Esophagus muscularis mucosa (tissue), 4 donors: ENCODE results near the gene RAB3A. TPM values are rescaled to one million over a fixed set of nuclear protein-coding genes. Genes with fewer than 3 reads are reported as not detected.

ENCODE experiments used
- DNase-seq: peaks from one replicate; pipeline ENCODE4 v3.0.0-alpha.2; 2017; ENCODE audit errors: extremely low spot score
- H3K27ac ChIP-seq, 4 donors: fragments of 200-600 bp; sonication (generic); replicated peaks in 1 of 4; 1 replicate in 3 of 4; 2 replicates in 1 of 4; pipeline ENCODE4 v1.5.1; 2016 to 2019; ENCODE audit warnings: mild to moderate bottlenecking in 1 of 4
- H3K27me3 ChIP-seq, 4 donors: fragments of 200-600 bp; sonication (generic); one replicate each; pipeline versions ENCODE4 v1.5.1 to v1.6.0; 2016 to 2019
- H3K36me3 ChIP-seq, 4 donors: fragments of 200-600 bp; sonication (generic); one replicate each; pipeline ENCODE4 v1.5.1; 2016 to 2019
- H3K4me1 ChIP-seq, 4 donors: fragments of 200-600 bp; sonication (generic); one replicate each; pipeline ENCODE4 v1.5.1; 2016 to 2019
- H3K4me3 ChIP-seq, 4 donors: fragments of 200-600 bp; sonication (generic); 1 replicate in 2 of 4; 2 replicates in 2 of 4; pipeline ENCODE4 v1.5.1; 2016 to 2019; ENCODE audit warnings: mild to moderate bottlenecking in 4 of 4, moderate library complexity in 1 of 4
- H3K9me3 ChIP-seq, 4 donors: fragments of 200-600 bp; sonication (generic); 1 replicate in 3 of 4; 2 replicates in 1 of 4; pipeline ENCODE4 v1.5.1; 2016 to 2019
- CTCF ChIP-seq, 3 experiments: fragments of 200-600 bp in 2 of 3; fragments of 450-650 bp in 1 of 3; sonication (generic) in 2 of 3; IDR thresholded peaks; one replicate each; pipeline ENCODE4 v1.5.1; 2017 to 2019; ENCODE audit warnings: antibody characterized with exemption in 3 of 3, mild to moderate bottlenecking in 2 of 3, moderate library complexity in 1 of 3
- EP300 ChIP-seq: sonication (generic); formaldehyde crosslinking; IDR thresholded peaks from one replicate; pipeline ENCODE4 v1.6.1; 2017; ENCODE audit warnings: antibody characterized with exemption
- POLR2A ChIP-seq: fragments of 450-650 bp; IDR thresholded peaks from one replicate; pipeline ENCODE4 v1.6.1; 2017; ENCODE audit warnings: antibody characterized with exemption, moderate library complexity, mild to moderate bottlenecking, low read depth
- POLR2AphosphoS5 ChIP-seq, 2 donors: sonication (generic); formaldehyde crosslinking; IDR thresholded peaks; one replicate each; pipeline ENCODE4 v1.6.1; 2017; ENCODE audit warnings: antibody characterized with exemption in 2 of 2
- WGBS: methylation state at CpG from one replicate; pipeline ENCODE4 v1.1.5; 2018; 5-methylcytosine and 5-hydroxymethylcytosine counted together
- intact Hi-C: fragments of 100-400 bp; cut with DNase I; formaldehyde crosslinking; loops from one replicate; pipeline ENCODE4 v1.15.1; 2023
- total RNA-seq, 4 donors: library from RNA; depleted of rRNA; stranded (reverse); fragments of >200 nt; gene quantifications; one replicate each; pipeline versions ENCODE4 v1.1.0 to v1.2.1, GENCODE V29; 2016

RAB3A gene
- total RNA-seq, 4 donors from 2014 or later = 1.7 to 2.5 (median 1.9) TPM

GRCh38 chr19:18249834-18250233 lies 46.0 kb upstream of the RAB3A start:
- WGBS = 89% methylated on average over 4 of the region's 5 CpGs

GRCh38 chr19:18245297-18245696 lies 41.5 kb upstream of the RAB3A start:
- H3K9me3 ChIP-seq = peaks cover 0 to 1% (median 0%) of the 10 kb centered on the region in 4 donors
- no peak for DNase-seq
- no peak overlapping the region for H3K4me3 ChIP-seq
- H3K36me3 ChIP-seq = no peaks in the 10 kb centered on the region
- H3K27me3 ChIP-seq = peaks cover 0 to 8% (median 0%) of the 10 kb centered on the region in 4 donors
- no peak overlapping the region for H3K27ac ChIP-seq
- TF ChIP-seq EP300 (no peak), POLR2AphosphoS5 (IDR thresholded peaks at IDR 0.05) (no peak), CTCF (IDR thresholded peaks at IDR 0.05) (no peak), POLR2A (no peak)
- intact Hi-C loops = no loop called here
- 80% methylated on average over 7 of the region's 7 CpGs for WGBS
- H3K4me1 ChIP-seq = no peaks in the 10 kb centered on the region

More at GRCh38 chr19:18249834-18250233, 46.0 kb upstream of the RAB3A start:
- H3K36me3 ChIP-seq = no peaks in the 10 kb centered on the region
- DNase-seq = no peak
- H3K27ac ChIP-seq = no peak overlapping the region
- H3K4me1 ChIP-seq = peaks cover 0 to 3% (median 0%) of the 10 kb centered on the region in 4 donors
- peaks cover 0 to 3% (median 0%) of the 10 kb centered on the region in 4 donors for H3K9me3 ChIP-seq
- no peak overlapping the region for H3K4me3 ChIP-seq
- TF ChIP-seq POLR2AphosphoS5 (IDR thresholded peaks at IDR 0.05) (no peak), CTCF (IDR thresholded peaks at IDR 0.05) (no peak), POLR2A (no peak), EP300 (no peak)
- intact Hi-C loops = no loop called here
- peaks cover 0 to 21% (median 0%) of the 10 kb centered on the region in 4 donors for H3K27me3 ChIP-seq

- no peak overlapping the region for H3K27ac ChIP-seq
- no peak overlapping the region for H3K4me3 ChIP-seq
- WGBS = 25% methylated on average over 10 of the region's 12 CpGs
- H3K36me3 ChIP-seq = no peaks in the 10 kb centered on the region
- intact Hi-C loops = no loop called here
- H3K9me3 ChIP-seq = no peaks in the 10 kb centered on the region
- peaks cover 0 to 52% (median 3%) of the 10 kb centered on the region in 4 donors for H3K27me3 ChIP-seq
- DNase-seq = no peak
- TF ChIP-seq EP300 (no peak), POLR2A (no peak), POLR2AphosphoS5 (IDR thresholded peaks at IDR 0.05) (no peak), CTCF (IDR thresholded peaks at IDR 0.05) (no peak)
- no peaks in the 10 kb centered on the region for H3K4me1 ChIP-seq
Observed at GRCh38 chr19:18239303-18239702, 35.5 kb upstream of the RAB3A start.

GRCh38 chr19:18234194-18234593 lies 30.4 kb upstream of the RAB3A start:
- Histone ChIP-seq H3K27ac (no peak overlapping the region), H3K27me3 (peaks cover 7 to 90% (median 27%) of the 10 kb centered on the region in 4 donors), H3K36me3 (no peaks in the 10 kb centered on the region), H3K4me1 (peaks cover 0 to 13% (median 8%) of the 10 kb centered on the region in 4 donors), H3K4me3 (no peak overlapping the region), H3K9me3 (peaks cover 0 to 13% (median 10%) of the 10 kb centered on the region in 4 donors)
- no peak for TF ChIP-seq CTCF (IDR thresholded peaks at IDR 0.05)
- no peak for TF ChIP-seq POLR2AphosphoS5 (IDR thresholded peaks at IDR 0.05)
- TF ChIP-seq EP300 = no peak
- TF ChIP-seq POLR2A = no peak
- 52% methylated on average over 6 of the region's 6 CpGs for WGBS
- DNase-seq = no peak
- intact Hi-C loops = no loop called here
